HG03342 (cell line): ENCODE data around the gene TF.

Source experiments
- ATAC-seq: cut with Tn5 transposase; IDR thresholded peaks from one replicate; pipeline ENCODE4 v1.9.1; 2021; ENCODE audit warnings: mild to moderate bottlenecking, moderate library complexity; ENCODE audit not compliant: unreplicated experiment

Gene TF

DNA sequence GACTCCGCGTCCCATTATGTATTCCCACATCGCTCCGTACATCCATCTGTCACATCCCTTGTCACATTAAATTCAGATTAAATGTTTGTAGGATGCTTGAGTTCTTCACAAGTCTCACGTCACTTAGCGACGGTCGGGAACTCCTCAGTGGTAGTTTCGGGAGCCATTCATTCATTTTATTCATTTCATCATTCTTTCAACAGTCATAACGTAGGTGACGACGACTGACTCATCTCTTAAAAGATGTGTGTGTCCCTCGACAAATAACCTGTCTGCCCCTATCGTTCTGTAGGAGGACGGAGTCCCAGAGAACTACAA is 59.1 kb downstream of the TF start:
- ATAC-seq: no peak

- peak; percentile 98 for ATAC-seq
Observed at GRCh38 chr3:133805702-133806475, 59.7 kb downstream of the TF start, which contains the start of gene SRPRB. SRPRB (plus strand) TSS chr3:133805815; CDS start chr3:133805849, 34 bp downstream.

DNA sequence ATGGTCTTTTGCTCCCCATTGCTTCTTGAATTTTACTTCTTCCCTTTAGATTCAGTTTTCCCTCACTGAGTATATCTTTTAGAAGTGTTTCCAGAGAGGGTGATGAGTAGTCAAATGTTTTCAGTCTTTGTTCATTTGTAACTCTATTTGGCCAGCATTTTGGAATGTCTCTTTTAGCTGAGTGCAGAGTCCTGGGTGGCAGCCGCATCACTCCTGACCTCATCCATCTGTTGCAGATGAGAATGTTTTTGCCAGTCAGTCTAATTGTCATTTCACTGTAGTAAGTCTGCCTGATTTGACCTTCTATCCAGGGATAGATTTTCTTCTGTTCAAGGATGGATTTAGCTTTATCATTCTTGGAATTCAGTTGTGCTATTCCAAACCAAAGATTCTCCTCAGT is 66.7 kb downstream of the TF start:
- no peak for ATAC-seq

- no peak for ATAC-seq
Observed at GRCh38 chr3:133815386-133815785, 69.2 kb downstream of the TF start.

- no peak for ATAC-seq
Observed at GRCh38 chr3:133820129-133820528, 73.9 kb downstream of the TF start.

DNA sequence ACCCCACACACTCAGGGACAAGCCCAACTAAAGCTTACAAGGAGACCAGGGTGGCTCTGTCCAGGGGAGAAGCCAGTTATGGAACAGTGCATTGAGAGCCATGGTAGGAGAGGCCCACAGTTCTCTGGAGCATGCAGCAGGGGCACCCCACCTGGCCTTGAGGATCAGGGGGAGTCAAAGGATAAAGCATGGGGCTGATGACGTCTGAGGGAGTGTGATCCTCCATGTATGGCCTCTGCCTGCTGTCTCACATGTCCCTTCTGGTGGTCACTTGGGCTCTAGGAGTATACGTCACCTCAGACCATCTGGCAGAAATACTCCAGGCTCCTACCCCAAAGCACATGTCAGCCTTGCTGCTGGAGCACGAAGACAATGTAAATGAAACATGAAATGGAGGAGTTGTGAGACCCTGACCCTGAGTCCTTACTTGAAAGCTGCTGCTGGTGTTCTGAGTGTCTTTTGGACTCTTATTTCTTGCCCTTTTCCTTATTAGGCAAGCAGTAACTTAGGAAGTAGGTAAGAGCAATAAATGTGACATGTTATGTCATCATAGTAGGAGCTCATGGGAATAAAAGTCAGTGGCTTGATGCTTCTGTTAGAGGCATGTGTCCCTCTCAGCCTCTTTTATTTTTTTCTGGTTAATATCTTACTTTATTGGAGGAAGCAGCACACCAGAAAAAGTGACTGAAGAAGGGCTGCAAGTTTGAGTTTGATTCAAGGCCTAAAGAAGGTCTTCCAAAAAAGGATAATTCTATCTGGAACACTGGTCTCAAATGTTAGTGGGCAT is 74.9 kb downstream of the TF start:
- ATAC-seq: no peak

DNA sequence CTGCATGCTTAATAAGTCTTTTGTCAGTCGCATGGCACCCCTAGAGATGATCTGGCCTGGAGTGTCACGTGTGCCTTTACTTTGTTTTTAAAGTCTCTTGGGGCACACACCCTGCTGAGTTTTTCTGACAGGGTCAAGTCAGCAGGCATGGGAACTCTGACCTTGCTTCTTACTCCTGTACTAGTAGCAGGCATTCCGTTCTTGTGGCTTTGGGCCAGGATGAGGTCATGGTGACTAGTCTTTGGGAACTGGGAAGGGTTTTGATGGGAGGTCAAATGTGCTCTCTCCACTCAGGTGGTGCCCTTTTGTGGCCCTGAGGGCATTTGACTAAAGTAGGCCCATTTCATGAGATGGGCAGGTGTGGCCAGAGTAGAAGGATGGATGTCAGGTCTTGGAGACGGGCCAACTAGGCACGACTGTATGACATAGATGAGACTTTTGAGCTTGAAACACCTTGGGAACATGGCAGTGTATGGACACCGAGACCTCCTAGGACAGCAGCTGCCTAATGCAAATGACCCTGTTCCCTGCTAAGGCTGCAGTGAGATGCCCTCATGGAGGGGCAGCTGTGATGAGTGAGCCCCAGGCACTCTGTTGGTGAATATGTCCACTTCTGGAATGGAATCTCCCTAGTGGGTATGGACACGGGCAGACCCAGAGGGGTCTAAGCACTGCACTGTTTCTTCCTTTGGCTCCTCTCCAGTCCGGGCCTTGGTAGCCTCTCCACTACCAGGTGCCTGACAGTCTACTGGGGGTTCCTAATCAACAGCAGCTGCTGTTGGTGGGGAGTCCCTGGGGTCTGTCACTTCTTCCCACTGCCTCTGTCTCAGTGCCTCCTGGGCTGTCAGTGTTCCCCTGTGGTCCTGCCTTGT is 75.8 kb downstream of the TF start:
- ATAC-seq: no peak

- ATAC-seq: no peak
Observed at GRCh38 chr3:133824961-133825485, 78.8 kb downstream of the TF start.

DNA sequence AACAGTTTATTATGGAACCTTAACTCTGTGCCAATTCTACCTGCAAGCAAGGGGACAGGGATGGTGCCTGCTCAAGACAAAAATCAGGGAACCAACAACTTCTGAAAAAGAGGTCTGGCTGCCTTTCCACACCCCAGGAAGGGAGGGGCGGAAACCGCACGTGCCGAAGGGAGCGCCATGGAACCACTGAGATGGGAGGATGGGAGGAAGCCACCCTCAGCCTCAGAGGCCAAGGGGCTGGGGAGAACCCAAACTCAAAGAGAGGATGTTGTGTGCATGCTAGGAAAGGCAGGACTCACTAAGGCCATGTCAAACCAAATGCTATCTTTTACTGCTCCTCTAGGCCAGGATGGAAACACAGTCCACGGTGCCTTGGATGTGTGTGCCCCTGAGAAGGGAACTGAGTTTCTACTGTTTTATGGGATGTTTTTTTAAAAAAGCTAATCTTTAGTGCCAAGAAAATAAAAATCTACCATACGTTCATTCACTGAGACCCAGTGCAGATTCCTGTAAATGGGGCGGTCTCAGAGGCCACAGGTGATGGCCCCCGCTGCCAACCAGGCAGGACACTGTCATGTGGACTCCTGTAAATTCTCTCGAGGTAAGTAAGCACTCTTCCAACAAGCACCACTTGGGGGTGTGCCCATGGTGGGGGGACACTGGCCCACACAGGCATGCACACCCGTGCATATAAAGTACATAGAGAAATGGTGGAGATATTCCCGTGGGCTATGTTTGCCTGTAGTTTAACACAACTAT is 80.0 kb downstream of the TF start:
- no peak for ATAC-seq

DNA sequence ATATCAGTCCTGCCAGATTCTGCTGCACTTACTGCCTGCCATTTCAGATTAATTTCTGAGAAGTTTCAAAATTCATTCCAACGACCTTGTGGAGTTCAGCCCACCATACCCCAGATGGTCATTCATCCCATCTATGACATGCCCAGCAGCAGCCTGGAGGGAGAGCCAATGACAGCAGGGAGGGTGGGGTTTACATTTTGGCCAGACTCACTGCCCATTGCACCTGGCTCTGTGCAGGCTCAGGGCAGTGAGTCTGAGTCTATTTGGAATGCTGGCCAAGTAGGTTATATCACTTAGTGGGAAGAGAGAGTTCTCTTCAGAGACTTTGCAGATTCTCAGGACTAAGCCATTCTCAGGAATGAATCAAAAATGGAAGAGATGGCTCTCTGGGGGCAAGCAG is 80.9 kb downstream of the TF start:
- no peak for ATAC-seq

- no peak for ATAC-seq
Observed at GRCh38 chr3:133827684-133828083, 81.5 kb downstream of the TF start.

GRCh38 chr3:133828576-133829309 is 82.5 kb downstream of the TF start:
- no peak for ATAC-seq

DNA sequence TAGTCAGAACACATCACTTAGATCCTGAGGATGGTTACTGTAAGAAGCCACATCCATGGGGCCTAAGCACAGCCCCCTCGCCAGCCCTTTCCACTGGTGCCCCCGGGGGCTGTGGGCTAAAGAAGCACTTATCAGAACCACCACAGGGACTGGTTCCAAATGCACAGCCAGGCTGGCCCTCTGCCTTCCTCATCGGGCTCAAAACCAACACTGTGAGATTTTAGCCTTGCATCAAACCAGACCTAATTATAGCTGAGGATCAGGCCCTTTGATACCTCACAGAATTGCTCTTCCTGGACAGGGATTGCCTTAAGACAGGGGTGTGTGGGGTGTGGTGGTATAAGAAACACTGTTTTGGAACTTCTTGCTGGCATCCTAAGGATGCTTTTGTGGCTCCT is 83.1 kb downstream of the TF start:
- ATAC-seq: no peak

GRCh38 chr3:133830071-133830470 is 83.9 kb downstream of the TF start:
- ATAC-seq: no peak

DNA sequence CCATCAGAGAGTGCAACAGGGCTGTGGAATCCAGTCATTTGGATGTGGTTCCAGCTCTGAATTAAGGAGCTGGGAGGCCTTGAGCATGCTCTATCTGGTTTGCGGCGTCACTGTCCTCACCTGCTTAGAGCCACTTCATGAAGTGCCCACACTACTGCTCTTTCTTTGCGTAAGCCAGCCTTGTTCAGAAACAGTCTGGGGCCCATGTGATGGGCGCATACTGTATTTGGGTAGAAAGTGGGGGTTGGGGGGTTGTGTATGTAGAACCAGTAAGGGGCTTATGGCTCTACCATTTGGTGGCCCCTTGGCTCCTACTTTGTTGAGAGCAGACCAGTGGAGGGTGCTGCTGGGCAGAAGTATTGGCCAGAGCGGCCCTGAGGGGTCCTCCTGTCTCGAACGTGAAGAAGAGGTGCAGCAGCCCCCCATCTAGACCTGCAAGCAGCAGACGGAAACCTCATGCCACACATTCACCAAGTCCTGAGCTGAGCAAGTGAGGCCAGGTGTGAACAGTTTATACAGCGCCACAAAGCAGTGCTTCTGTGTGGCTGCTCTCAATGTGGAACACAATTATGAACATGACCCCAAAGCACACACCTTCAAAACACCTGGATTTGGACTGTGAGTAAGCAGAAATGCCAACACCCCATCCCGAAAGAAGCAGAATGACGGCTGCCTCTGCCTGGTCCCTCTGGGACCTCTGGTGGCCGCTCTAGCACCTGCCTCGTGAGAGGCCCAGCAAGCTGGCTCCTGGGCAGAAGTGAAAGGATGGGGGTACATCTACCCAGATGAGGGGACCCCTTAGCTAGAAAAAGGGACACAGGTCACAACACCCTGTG is 86.0 kb downstream of the TF start:
- ATAC-seq: no peak

GRCh38 chr3:133832802-133833144 is 86.6 kb downstream of the TF start:
- no peak for ATAC-seq

GRCh38 chr3:133833267-133833666 is 87.1 kb downstream of the TF start:
- no peak for ATAC-seq

DNA sequence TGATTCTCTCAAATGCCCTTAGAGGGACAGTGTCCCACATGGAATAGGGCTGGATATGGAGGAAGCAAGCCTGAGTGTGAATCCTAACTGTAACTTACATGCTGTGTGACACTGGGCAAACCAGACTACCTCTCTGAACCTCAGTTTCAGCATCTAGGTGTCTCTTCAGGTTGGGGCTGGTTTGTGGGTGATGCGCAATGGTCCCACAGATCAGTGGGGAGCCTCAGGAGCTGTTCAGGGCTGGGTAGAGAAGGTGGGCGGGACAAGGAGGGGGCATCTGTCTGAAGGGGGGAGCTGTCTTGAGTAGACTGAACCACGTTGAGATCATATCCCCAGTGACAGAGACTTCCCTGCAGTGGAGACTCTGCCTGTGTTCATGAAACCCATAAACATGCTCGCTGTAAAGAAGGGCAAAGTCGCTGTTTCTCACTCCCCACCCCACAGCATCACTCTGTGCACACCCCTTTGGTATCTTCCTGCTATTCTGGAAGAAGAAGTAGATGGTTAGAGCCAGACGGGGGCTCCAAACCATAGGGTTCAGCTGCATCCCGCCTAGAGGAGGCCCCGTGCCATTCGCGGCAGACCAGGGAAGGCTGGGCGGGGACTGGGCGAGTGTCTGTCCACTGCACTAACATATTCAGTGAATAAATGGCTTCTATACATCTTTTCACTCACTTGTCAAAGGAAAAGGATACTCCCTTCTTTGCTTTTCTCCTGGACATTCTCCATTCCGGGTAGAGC is 87.9 kb downstream of the TF start:
- ATAC-seq: no peak
